HG02943 (cell line): ENCODE data around the gene ZNF341.
A peak's percentile ranks its signal among the peaks of the same experiment; 100 is the strongest.
"Not testable (repeated sequence)": the region's sequence is repeated elsewhere in the genome, so short reads cannot be mapped to it uniquely, and the experiment has no call there.

ENCODE experiments used
- ATAC-seq: cut with Tn5 transposase; IDR thresholded peaks from one replicate; pipeline ENCODE4 v1.9.1; 2021; ENCODE audit warnings: mild to moderate bottlenecking, low read depth, moderate library complexity; ENCODE audit not compliant: unreplicated experiment

Gene ZNF341

DNA sequence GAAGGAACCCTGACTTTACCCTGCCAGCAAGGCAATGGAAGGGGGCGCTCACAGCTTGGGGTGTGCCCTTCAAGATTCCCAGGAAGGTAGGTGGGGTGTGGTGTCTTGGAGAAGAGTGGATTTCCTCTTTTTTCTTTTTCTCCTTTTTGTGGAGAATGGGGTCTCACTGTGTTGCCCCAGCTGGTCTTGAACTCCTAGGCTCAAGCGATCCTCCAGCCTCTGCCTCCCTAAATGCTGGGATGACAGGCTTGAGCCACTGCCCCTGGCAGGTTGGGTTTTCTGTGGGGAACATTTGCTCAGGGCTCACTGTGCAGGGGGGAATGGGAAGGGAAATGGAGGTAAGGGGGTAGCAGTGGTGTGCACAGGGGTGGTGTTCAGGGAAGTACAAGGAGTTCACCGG, 4.0 kb upstream of the ZNF341 start:
- no peak for ATAC-seq

DNA sequence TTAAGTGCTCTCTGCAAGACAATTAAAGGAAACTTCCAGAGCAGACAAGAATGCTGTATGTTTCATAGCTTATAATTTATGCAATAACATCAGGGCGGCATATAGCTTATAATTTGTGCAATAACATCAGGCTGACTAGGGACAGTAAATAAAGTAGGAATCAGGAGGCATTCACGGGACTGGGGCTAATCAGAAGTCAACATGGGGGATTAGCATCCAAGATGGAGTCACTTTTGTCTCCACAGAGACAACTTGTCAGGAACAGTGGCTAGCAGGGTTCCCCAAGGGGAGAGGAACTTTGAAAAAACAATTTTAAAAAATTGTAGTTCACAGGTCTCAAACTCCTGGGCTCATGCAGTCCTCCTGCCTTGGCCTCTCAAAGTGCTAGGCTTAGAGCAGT, 3.3 kb upstream of the ZNF341 start:
- ATAC-seq: no peak

DNA sequence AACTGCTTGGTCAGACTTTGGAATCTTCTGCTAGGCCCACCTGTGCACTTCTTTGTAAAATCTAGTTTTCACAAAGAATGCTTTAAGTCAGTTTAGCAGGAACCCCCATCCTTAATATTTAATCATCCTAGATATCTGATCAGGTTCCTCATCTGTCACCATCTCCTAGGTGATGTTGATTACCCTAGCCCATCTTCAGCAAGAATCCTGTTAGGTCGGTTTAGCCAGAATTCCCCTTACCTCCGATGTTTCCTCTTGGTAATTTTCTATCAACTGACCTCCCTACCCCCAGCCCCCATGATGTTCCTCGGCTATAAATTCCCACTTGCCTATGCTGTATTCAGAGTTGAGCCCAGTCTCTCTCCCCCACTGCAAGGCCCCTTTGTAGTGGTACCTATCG, 2.7 kb upstream of the ZNF341 start:
- no peak for ATAC-seq

- ATAC-seq: no peak
These were observed 677 bp upstream of the ZNF341 start for GRCh38 chr20:33730946-33731692.

- ATAC-seq: peak; percentile 58
These were observed 572 bp downstream of the ZNF341 start for GRCh38 chr20:33732166-33732970.

DNA sequence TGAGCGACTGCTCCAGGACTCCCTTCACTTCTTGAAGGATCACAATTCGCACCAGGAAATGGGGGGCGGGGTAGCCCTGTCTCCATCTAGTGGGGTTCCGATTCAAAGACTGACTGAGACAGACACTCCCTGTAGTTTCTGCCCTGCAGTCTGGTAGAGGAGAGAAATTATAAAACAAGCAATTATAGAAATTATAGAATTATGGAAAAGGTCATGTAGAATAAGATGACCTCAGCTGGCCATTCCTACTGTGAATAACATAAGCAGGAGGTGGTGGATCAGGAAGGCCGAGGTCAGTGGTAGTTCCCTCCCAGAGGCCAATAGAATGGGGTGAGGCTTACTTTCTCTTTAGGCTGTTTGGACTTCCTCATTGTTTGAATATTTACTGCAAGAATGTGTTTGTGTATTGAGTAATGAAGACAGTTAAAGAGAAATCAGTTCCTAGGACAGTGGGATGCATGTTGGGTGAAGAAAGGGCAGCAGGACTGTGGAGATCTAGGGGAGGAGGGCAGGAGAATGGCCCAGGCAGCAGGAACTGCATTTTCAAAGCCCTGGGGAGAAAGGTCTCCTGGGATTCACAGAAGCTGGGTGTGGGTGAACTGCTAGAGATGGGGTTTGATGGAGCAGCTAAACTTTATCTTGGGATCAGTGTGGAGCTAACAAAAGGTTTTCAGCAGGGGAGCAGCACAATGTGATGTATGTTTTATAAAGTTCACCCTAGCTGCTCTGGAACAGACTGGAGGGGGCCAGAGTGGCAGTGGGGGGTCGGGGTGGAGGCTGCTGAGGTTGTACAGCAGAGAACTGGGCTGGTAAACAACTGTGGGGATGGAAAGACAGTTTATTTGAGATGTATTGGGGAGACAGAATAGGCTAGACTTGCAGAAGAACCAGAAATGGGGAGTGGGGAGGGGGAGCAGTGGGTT, 2.1 kb downstream of the ZNF341 start:
- no peak for ATAC-seq

- no peak for ATAC-seq
These were observed 5.2 kb downstream of the ZNF341 start for GRCh38 chr20:33736962-33737361.

- ATAC-seq: no peak
These were observed 7.7 kb downstream of the ZNF341 start for GRCh38 chr20:33739493-33739892.

GRCh38 chr20:33740189-33740588, 8.4 kb downstream of the ZNF341 start:
- ATAC-seq: no peak

GRCh38 chr20:33744181-33744580, 12.4 kb downstream of the ZNF341 start:
- ATAC-seq: no peak

DNA sequence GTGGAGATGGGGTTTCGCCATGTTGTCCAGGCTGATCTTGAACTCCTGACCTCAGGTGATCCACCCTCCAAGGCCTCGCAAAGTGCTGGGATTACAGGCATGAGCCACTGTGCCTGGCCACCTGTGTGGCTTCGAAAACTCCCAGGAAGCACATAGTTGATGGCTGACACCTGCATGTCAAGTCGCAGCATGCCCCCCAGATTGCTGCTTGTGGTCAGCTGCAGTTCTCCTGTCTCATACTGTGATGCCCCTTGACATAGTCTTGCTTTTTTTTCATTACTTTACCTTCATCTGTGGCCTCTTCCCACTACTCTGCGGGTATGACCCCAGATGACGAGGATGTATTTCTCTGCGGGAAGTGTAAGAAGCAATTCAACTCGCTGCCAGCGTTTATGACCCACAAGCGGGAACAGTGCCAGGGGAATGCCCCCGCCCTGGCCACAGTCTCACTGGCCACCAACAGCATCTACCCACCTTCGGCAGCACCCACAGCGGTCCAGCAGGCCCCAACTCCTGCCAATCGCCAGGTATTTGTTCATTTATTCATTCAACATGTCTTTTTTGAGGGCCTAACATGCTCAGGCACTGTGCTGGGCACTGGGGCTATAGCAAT, 13.1 kb downstream of the ZNF341 start:
- no peak for ATAC-seq

- no peak for ATAC-seq
These were observed 14.7 kb downstream of the ZNF341 start for GRCh38 chr20:33746325-33746998.

- ATAC-seq: no peak
These were observed 20.0 kb downstream of the ZNF341 start for GRCh38 chr20:33751775-33752174.

- no peak for ATAC-seq
These were observed 21.3 kb downstream of the ZNF341 start for GRCh38 chr20:33753143-33753542.

DNA sequence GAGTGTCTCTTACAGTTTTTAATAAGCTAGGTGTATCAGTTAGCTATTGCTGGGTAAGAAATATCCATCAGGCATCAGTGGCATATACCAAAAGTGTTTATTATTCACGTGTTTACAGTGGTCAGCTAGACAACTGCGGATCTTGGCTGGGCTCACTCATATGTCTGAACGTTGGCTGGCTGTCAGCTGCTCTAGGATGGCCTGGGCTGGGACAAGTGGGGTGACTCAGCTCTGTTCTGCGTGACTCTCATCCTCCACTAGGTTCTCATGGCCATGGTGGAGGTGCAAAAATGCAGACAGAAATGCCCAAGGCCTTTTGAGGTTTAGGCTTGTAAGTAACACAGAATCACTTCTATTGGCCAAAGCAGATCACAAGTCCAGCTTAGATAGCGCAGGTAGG, 22.0 kb downstream of the ZNF341 start:
- ATAC-seq: no peak

GRCh38 chr20:33755936-33756490, 24.2 kb downstream of the ZNF341 start:
- not testable (repeated sequence) for ATAC-seq

GRCh38 chr20:33757046-33757445, 25.2 kb downstream of the ZNF341 start:
- ATAC-seq: no peak

DNA sequence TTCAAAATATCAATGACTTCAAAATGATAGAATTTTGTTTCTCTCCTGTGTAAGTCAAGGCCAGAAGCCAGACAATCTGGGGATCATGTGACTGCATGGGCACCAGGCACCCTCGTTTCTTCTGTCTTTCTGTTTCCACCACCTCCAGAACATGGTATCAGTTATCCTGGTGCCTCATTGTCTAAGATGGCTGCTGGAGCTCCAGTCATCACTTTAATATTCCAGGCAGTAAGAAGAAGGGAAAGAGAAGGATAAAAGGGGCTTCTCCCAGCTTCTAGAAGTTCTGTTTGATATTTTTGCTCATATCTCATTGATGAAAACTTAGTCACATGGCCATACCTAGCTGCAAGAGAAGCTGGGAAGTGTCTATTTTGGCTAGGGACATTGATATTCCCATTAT, 25.7 kb downstream of the ZNF341 start:
- no peak for ATAC-seq

DNA sequence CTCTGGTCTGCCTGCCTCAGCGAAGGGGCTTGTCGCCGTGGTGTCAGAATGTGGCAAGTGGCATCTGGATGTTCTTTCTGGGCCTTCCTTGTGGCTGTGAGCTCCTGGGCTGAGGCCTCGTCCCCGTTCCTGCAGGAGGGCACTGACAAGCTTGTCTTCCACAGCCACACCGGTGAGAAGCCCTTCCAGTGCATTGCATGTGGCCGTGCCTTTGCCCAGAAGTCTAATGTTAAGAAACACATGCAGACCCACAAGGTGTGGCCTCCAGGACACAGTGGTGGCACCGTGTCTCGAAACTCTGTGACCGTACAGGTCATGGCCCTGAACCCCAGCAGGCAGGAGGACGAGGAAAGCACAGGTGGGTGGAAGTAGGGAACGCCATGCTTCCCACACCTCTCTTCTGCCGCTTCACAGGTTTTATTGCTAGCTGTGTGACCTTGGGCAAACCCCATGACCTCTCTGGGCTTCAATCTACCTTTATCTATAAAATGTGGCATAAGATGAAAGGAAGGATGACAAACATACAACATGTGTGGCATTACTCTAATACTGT, 30.0 kb downstream of the ZNF341 start:
- ATAC-seq: no peak
